Stimulated activated CD8-positive, alpha-beta memory T cell treated with anti-CD3 and anti-CD28 coated beads, Interleukin-2, amount 100 ng/mL, for 1 hour (primary cell): ENCODE data around the gene WNT8B.

Experiments used
- DNase-seq, 2 donors: peaks; one replicate each; pipeline ENCODE4 v3.0.0-alpha.2; 2020; ENCODE audit warnings: low read depth in 2 of 2

The WNT8B gene

DNA sequence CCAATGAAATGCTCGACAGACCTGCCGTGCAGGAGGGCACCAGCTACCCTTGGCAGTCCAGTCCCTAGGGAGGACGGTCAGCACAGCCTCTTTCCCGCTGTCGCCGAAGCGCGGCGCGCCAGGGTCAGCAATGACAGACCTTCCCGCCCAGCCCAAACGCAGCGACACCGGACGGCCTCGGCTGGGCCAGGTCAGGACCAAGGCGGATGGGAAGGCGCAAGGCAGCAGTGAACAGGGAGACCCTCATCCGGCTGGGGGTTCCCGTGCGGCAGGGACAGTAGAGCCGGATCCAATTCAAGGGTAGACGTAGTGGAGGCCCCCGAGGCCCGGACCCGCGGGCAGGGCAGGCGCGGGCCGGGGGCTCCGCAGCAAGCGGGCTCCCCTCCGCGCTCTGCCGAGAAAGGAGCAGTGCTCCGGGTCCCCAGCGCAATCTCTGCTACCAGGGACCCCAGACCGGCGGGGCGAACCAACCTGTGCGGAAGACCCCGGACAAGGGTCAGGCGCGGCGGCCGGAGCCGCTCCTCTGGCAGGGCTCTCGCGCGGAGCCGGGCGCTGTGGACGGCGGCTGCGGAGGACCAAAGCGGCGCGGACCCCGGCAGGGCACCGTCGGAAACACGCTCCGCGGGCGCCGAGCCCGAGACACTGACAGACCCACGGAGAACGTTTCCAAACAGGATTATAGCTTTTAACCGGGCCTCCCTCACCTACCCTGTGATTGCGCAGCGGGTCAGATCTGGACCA, 56.7 kb downstream of the WNT8B start, which contains the start of gene SEC31B:
Gene SEC31B, minus strand, starts transcription at position 551 of the 741 bp plus-strand sequence. CDS start 2,909 bp downstream, outside the sequence.
- no peak for DNase-seq

DNA sequence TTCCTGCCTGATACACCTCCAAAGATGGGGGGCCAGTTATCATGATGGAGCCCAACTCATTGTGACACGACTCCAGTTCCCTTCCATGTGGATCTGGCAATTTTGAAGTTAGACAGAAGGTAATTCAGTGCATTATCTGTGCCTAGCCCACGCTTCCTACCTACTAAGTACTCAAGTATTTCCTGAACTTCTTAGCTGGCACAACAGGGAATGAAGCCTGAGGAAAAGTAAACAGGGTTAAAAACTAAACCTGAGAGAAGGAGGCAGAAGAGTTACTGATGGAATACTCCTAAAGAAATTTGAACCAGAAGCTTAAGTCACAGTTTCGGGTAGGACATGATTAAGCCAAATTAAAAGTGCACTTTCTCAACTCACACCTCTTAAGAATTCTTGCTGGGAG, 58.0 kb downstream of the WNT8B start:
- DNase-seq, result no peak

DNA sequence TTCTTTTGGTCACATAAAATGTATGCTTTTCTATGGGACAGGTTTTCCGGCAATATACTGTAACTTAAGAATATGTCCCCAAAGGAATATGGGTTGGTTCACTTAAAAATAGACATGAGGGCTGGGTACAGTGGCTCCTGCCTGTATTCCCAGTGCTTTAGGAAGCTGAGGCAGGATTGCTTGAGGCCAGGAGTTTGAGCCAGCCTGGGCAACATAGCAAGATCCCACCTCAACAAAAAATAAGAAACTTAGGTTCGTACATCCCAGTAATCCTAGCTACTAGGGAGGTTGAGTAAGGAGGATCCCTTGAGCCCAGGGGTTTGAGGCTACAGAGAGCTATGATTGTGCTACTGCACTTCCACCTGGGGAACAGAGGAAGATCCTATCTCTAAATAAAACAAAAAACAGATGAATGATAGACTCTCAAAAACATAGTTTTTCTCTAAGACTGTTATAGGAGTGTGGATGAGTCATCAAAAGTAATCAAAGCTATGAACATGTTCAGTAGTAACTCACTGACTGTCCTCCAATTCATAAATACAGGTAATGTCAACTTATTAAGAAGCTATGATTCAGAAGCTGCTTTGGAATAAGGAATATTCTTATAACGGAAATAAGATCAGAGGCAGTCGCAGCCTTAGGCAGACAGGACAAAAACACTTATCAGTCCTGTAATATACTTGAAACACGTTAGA, 59.4 kb downstream of the WNT8B start:
- no peak for DNase-seq

DNA sequence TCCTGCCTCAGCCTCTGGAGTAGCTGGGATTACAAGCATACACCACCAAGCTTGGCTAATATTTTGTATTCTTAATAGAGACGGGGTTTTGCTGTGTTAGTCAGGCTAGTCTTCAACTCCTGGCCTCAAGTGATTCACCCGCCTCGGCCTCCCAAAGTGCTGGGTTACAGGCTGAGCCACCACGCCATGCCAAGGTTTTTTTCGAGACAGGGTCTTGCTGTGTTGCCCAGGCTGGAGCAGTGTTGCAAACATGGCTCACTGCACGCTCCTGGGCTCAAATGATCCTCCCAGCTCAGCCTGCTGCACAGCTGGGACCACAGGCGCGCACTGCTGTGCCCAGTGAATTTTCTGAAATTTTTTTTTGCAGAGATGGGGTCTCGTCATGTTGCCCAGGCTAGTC, 60.1 kb downstream of the WNT8B start:
- no peak for DNase-seq

DNA sequence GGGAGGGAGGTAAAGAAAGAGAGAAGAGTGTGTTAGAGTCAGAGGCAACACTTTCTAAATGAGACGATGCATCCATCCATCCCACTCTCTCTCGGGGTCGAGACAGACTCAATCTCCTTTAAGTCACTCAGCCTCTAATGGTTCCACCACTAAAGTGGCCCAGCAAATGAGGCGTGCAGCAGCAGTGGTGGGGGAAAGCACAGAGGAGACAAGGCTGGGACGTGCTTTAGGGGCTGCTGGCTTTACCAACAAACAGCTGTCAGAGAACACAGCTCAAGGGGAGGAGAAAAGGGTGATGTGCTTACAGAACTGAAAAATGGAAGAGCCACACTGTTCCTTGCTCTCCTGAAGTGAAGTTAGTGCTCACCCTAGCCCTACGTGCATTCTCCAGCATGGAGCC, 61.4 kb downstream of the WNT8B start:
- DNase-seq, result no peak

DNA sequence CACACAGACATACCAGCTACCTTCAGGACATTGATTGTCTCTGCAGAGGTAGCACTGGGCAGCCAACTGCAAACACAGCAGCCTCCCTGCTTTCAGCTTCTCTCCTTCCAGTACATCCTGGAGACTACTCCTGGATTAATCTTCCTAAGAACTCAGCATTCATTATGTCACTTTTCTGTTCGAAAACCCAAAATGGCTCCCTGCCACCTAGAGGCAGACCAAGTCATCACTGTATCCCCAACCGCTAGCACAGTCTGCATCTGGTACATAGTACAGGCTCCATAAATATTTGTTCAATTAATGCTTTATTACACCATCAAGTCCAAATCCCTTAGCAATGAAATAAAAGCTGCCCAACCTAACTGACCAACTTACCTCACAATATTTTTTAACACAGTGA, 61.8 kb downstream of the WNT8B start:
- no peak for DNase-seq

DNA sequence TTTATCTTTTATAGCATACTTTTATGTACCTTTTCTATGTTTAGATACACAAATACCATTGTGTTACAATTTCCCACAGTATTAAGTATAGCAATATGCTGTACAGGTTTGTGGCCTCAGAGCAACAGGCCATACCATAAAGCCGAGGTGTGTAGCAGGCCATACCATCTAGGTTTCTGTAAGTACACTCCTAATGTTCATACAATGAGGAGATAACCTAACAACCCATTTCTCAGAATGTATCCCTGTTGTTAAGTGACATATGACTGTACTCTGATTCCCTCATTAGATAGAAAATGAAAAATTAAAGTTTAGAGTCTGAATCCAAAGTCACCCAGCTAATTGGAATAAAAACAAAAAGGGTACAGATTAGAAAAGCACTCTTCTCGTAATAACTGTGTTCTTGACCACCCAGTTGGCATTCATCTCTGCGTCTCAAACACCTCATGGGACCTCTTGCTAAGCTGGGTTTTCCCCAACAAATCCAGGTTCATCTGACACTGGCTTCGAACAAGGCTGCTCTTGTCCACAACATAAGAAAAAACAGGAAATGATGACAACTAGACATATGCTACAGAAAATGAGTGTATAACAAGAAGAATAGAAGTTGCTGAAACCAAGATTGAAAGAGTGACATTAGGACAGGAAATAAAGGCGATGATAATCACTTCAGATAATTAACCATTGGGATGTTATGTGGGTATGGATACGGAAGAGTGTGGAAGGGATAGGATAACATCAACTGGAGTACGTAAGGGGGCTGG, 65.5 kb downstream of the WNT8B start:
- DNase-seq, result no peak

DNA sequence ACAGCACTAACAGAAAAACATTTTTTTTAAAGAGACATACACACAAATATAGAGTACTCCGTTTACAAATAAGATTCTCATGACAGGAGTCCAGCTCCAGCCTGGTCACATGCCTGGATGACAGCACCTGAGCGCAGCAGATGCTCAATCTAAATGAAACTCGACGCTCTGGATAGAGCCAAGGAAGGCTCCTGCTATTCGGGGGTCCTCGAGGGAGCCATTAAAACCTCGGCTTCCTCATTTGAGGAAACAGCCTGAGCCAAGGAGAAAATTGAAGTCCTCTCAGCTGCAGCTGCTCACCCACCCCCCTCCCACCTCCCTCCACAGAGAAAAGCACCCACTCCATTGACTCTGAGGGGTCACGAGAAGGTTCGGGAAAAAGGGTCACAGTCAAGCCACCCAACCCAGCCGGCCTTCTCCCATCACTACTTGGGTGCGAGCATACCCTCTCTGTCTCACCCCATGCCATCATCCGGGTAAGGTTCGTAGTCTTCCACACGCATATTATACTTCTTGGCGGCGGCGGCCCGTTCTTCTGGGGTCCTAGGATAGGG, 66.2 kb downstream of the WNT8B start:
- DNase-seq, result no peak

DNA sequence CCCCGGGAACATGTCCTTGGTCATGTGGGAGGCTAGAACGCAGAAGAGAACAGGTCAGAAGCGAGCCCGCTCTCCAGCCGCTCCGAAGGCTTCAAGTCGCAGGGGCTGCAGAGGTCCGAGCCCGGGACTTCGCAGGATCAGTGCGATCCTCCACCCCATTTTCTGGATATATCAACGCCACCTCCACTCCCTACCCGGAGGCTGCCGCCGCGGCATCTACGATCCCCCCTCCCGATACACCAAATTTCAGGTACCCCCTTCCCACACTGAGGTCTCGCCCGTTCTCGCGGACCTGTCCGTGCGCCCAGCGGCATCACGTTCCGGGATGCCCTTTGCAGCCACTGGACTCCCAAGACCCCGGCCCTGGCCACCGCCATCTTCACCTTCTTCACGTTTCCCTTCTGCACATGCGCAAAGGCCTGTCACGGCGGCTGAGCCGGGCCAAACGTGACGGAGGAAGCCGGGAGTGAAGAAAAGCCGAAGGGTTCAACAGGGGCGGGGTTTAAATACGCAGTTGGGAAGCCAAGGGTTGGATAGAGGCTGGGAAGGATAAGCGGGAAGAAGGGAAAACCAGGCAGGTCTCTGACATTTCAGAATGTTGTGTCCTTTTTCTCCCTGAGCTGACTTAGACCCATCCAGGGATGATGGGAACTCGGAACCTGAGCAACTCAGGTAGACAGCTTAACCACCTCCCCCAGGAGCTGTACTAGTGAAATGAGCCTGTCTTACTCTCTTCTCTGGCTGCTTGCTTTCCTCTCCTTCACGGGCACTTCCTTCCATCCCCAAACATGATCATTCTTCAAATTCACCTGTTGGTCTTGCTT, 66.9 kb downstream of the WNT8B start, which contains the start of gene NDUFB8:
Gene NDUFB8, minus strand, starts transcription at position 397 of the 824 bp plus-strand sequence. Its CDS starts 20 bp downstream, at position 377.
- DNase-seq, result peak; percentile 72 to 78

DNA sequence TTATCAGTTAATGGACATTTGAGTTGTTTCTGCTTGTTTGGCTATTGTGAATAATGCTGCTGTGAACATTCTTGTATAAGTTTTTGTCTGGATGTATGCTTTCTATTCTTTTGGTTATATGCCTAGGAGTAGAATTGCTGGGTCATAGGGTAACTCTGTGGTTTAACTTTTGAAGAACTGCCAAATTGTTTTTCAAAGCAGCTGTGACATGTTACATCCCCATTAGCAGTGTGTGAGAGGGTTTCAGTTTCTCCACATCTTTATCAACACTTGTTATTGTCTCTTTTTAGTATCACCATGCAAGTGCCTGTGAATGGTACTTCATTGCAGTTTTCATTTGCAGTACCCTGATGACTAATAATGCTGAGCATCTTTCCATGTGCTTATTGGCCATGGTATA, 69.0 kb downstream of the WNT8B start:
- no peak for DNase-seq
